Loucy (cell line): ENCODE data around the gene WNK3.

ENCODE experiments used
- H2AFZ ChIP-seq: fragments of 200-600 bp; sonication (generic); 2 replicates; pipeline ENCODE4 v1.6.0; 2016; ENCODE audit warnings: antibody characterized with exemption, mild to moderate bottlenecking, low read length, moderate library complexity
- H3F3A ChIP-seq: fragments of 200-600 bp; 2 replicates; pipeline ENCODE4 v1.6.0; 2016; ENCODE audit warnings: antibody characterized with exemption, low read depth, mild to moderate bottlenecking
- H3K27me3 ChIP-seq: fragments of 200-600 bp; sonication (generic); 2 replicates; pipeline ENCODE4 v1.6.1; 2014; ENCODE audit warnings: low read length, mild to moderate bottlenecking; ENCODE audit not compliant: insufficient read depth, poor library complexity, severe bottlenecking
- H3K36me3 ChIP-seq: fragments of 200-600 bp; sonication (generic); 2 replicates; pipeline ENCODE4 v1.6.1; 2016; ENCODE audit warnings: low read length; ENCODE audit not compliant: insufficient read depth
- H3K4me1 ChIP-seq: fragments of 200-600 bp; sonication (generic); 2 replicates; pipeline ENCODE4 v1.5.1; 2014; ENCODE audit warnings: low read length, mild to moderate bottlenecking; ENCODE audit not compliant: insufficient read depth, poor library complexity, severe bottlenecking
- H3K4me2 ChIP-seq: fragments of 200-600 bp; sonication (generic); 2 replicates; pipeline ENCODE4 v1.6.0; 2014; ENCODE audit warnings: antibody characterized with exemption, low read length, low read depth, mild to moderate bottlenecking; ENCODE audit not compliant: poor library complexity, severe bottlenecking
- H3K4me3 ChIP-seq: fragments of 200-600 bp; sonication (generic); 2 replicates; pipeline ENCODE4 v1.5.1; 2014; ENCODE audit warnings: low read length, mild to moderate bottlenecking, mixed read lengths; ENCODE audit not compliant: poor library complexity, severe bottlenecking
- H3K79me2 ChIP-seq: fragments of 200-600 bp; sonication (generic); 2 replicates; pipeline ENCODE4 v1.6.1; 2014; ENCODE audit warnings: low read length; ENCODE audit not compliant: insufficient read depth
- H3K9ac ChIP-seq: fragments of 200-600 bp; sonication (generic); 2 replicates; pipeline ENCODE4 v1.6.0; 2014; ENCODE audit warnings: mild to moderate bottlenecking, low read depth, low read length, moderate library complexity; ENCODE audit not compliant: poor library complexity, severe bottlenecking
- H3K9me2 ChIP-seq: fragments of 200-600 bp; sonication (generic); replicated peaks from 2 replicates; pipeline ENCODE4 v1.6.1; 2016; ENCODE audit warnings: low read depth, low read length, mixed read lengths
- H3K9me3 ChIP-seq: fragments of 200-600 bp; sonication (generic); 2 replicates; pipeline ENCODE4 v1.6.1; 2014; ENCODE audit warnings: mild to moderate bottlenecking, antibody characterized with exemption, low read length, low read depth; ENCODE audit not compliant: insufficient read depth
- H4K20me1 ChIP-seq: fragments of 200-600 bp; sonication (generic); 2 replicates; pipeline ENCODE4 v1.6.0; 2014; ENCODE audit warnings: antibody characterized with exemption, low read length, mild to moderate bottlenecking; ENCODE audit not compliant: insufficient read depth, poor library complexity, severe bottlenecking
- CTCF ChIP-seq: fragments of 200-600 bp; sonication (generic); conservative IDR thresholded peaks from 2 replicates; pipeline ENCODE4 v1.5.1; 2014; ENCODE audit warnings: mild to moderate bottlenecking, antibody characterized with exemption, low read length
- EZH2phosphoT487 ChIP-seq: fragments of 200-600 bp; IDR thresholded peaks from 2 replicates; pipeline ENCODE4 v1.6.1; 2018; ENCODE audit warnings: antibody characterized with exemption, mild to moderate bottlenecking, moderate library complexity, borderline replicate concordance

Gene WNK3

GRCh38 chrX:54357414-54358377 is at the start of gene WNK3:
Gene WNK3, minus strand, starts transcription at chrX:54358046.
- no peak within 1 kb of the TSS for H3K4me2 ChIP-seq
- no peak within 1 kb of the TSS for H2AFZ ChIP-seq
- H3K9me3 ChIP-seq, result no peaks in the 10 kb centered on the region
- H3K27me3 ChIP-seq, result no peaks in the 10 kb centered on the region
- no peak for TF ChIP-seq EZH2phosphoT487
- no peak for TF ChIP-seq CTCF
- no peak within 1 kb of the TSS for H3K9ac ChIP-seq
- no peaks in the 10 kb centered on the region for H4K20me1 ChIP-seq
- no peaks in the 10 kb centered on the region for H3K9me2 ChIP-seq
- no peaks in the 10 kb centered on the region for H3K36me3 ChIP-seq
- H3K4me1 ChIP-seq, result no peaks in the 10 kb centered on the region
- no peaks in the 10 kb centered on the region for H3K79me2 ChIP-seq
- H3F3A ChIP-seq, result no peaks in the 10 kb centered on the region
- no peak within 1 kb of the TSS for H3K4me3 ChIP-seq

GRCh38 chrX:54407266-54407665 is 49.4 kb upstream of the WNK3 start:
- Histone ChIP-seq H3K4me3 (no peak overlapping the region), H3K9me3 (no peaks in the 10 kb centered on the region), H3K4me2 (no peak overlapping the region), H3K27me3 (peaks cover 46% of the 10 kb centered on the region), H2AFZ (no peak overlapping the region), H4K20me1 (no peaks in the 10 kb centered on the region), H3K9ac (no peak overlapping the region), H3K36me3 (no peaks in the 10 kb centered on the region), H3F3A (no peaks in the 10 kb centered on the region), H3K79me2 (no peaks in the 10 kb centered on the region), H3K4me1 (no peaks in the 10 kb centered on the region), H3K9me2 (no peaks in the 10 kb centered on the region)
- TF ChIP-seq CTCF (no peak), EZH2phosphoT487 (no peak)

- Histone ChIP-seq H2AFZ (no peak overlapping the region), H3K4me2 (no peak overlapping the region), H3K4me3 (no peak overlapping the region), H3K9me3 (no peaks in the 10 kb centered on the region), H4K20me1 (no peaks in the 10 kb centered on the region), H3K36me3 (no peaks in the 10 kb centered on the region), H3K4me1 (no peaks in the 10 kb centered on the region), H3K9me2 (no peaks in the 10 kb centered on the region), H3K79me2 (no peaks in the 10 kb centered on the region), H3K9ac (no peak overlapping the region), H3F3A (no peaks in the 10 kb centered on the region), H3K27me3 (no peaks in the 10 kb centered on the region)
- TF ChIP-seq CTCF (no peak), EZH2phosphoT487 (no peak)
Measured at GRCh38 chrX:54397113-54397512, 39.3 kb upstream of the WNK3 start.
